Measurements from ENCODE around the gene YAF2. TPM values are rescaled to one million over a fixed set of nuclear protein-coding genes. Genes with fewer than 3 reads are reported as not detected.
"Not testable (repeated sequence)": the region's sequence is repeated elsewhere in the genome, so short reads cannot be mapped to it uniquely, and the experiment has no call there.

Gene YAF2
- total and polyA plus RNA-seq, 2 donors (not counting 3 experiments of a cell fraction or from before 2014, with no cell fraction given) = 6.9 to 29.2 TPM

DNA sequence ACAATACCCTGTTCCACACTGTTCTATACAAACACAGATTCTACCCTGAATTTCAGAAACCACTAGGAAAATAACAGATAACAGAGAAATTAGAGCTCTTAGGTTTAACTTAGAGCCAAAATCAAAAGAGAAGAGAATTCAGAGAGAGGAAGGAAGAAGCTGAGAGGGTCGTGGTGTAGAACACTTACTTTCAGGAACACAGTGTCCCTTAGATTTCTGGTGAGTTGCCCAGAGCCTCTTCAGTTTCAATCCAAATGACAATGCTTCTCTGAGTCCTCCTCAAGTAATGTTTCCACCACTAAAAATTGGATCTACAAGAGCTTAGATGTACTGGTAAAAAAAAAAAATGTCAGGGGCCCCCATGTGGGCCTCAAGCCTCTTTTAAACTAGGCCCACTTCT lies 2.6 kb downstream of the YAF2 start:
- no peak for TF ChIP-seq FOS (IDR thresholded peaks at IDR 0.05; ENCODE audit: borderline replicate concordance, insufficient read depth, low read length)
- FAIRE-seq (no peak), DNase-seq (ENCODE audit: low read depth, low spot score) (no peak)
- CTCF ChIA-PET = interaction anchor here (0.8 to 2.1 kb wide), 2 partner anchors 14 to 91 kb away, joined by 3 to 4 read pairs; partner anchors contain the start of gene GXYLT1
- H3K4me3 ChIP-seq (replicated peaks in 1 of 3; ENCODE audit: insufficient read depth in 1 of 3, low read depth in 1 of 3, low read length in 3 of 3) = no peak overlapping the region
- H3K9ac ChIP-seq (replicated peaks; ENCODE audit: extremely low read depth, insufficient read depth, low read length) = no peak overlapping the region
- POLR2A ChIA-PET = no interaction called here
- peaks cover 13% of the 10 kb centered on the region for H3K4me1 ChIP-seq (ENCODE audit: control insufficient read depth, extremely low read depth, insufficient read depth, low read length)
- H3K79me2 ChIP-seq (ENCODE audit: control insufficient read depth, insufficient read depth, low read length) = peaks cover 38% of the 10 kb centered on the region
- no peaks in the 10 kb centered on the region for H3K36me3 ChIP-seq (ENCODE audit: control insufficient read depth in 2 of 2, extremely low read depth in 1 of 2, insufficient read depth in 2 of 2, low read length in 2 of 2)
- no peak overlapping the region for H3K27ac ChIP-seq (ENCODE audit: insufficient read depth, low read depth, low read length)
- no peaks in the 10 kb centered on the region for H3K27me3 ChIP-seq (ENCODE audit: control insufficient read depth in 2 of 2, insufficient read depth in 2 of 2, low read length in 2 of 2)
- H2AFZ ChIP-seq (ENCODE audit: low read depth, low read length) = no peak overlapping the region
- H3K4me2 ChIP-seq (ENCODE audit: insufficient read depth, low read length) = no peak overlapping the region
- BruUV-seq (replicated peaks) = no TSS peak
- intact Hi-C loops (cut with micrococcal nuclease) = loop anchor here (5.0 to 10.0 kb wide), 2 partner anchors 339 to 1102 kb away; no protein-coding TSS in a partner anchor
- peaks cover 3% of the 10 kb centered on the region for H4K20me1 ChIP-seq (replicated peaks; ENCODE audit: control insufficient read depth, extremely low read depth, insufficient read depth, low read length)
- dilution Hi-C loops (cut with MboI; ENCODE audit: extremely low pct_ligation_motif_present, low sequenced_read_pairs) = no loop called here
- no peaks in the 10 kb centered on the region for H3K9me1 ChIP-seq (replicated peaks; ENCODE audit: control insufficient read depth, extremely low read depth, insufficient read depth, low read length)
- no peaks in the 10 kb centered on the region for H3K9me3 ChIP-seq (replicated peaks; ENCODE audit: control insufficient read depth, insufficient read depth, low read length)

GRCh38 chr12:42234970-42235369 lies 3.1 kb downstream of the YAF2 start:
- CTCF ChIA-PET = interaction anchor here (0.8 kb wide), 1 partner anchor 90 kb away, joined by 3 read pairs; the partner anchor contains the start of gene GXYLT1
- no peak for DNase-seq (ENCODE audit: low read depth, low spot score)
- H3K27me3 ChIP-seq (ENCODE audit: control insufficient read depth in 2 of 2, insufficient read depth in 2 of 2, low read length in 2 of 2) = no peaks in the 10 kb centered on the region
- POLR2A ChIA-PET = no interaction called here
- peaks cover 3% of the 10 kb centered on the region for H4K20me1 ChIP-seq (replicated peaks; ENCODE audit: control insufficient read depth, extremely low read depth, insufficient read depth, low read length)
- no peak for FAIRE-seq
- H2AFZ ChIP-seq (ENCODE audit: low read depth, low read length) = no peak overlapping the region
- H3K4me3 ChIP-seq (replicated peaks in 1 of 3; ENCODE audit: insufficient read depth in 1 of 3, low read depth in 1 of 3, low read length in 3 of 3) = no peak overlapping the region
- H3K36me3 ChIP-seq (ENCODE audit: control insufficient read depth in 2 of 2, extremely low read depth in 1 of 2, insufficient read depth in 2 of 2, low read length in 2 of 2) = no peaks in the 10 kb centered on the region
- H3K9me1 ChIP-seq (replicated peaks; ENCODE audit: control insufficient read depth, extremely low read depth, insufficient read depth, low read length) = no peaks in the 10 kb centered on the region
- dilution Hi-C loops (cut with MboI; ENCODE audit: extremely low pct_ligation_motif_present, low sequenced_read_pairs) = no loop called here
- no peak overlapping the region for H3K9ac ChIP-seq (replicated peaks; ENCODE audit: extremely low read depth, insufficient read depth, low read length)
- no peak for TF ChIP-seq GATA2 (IDR thresholded peaks at IDR 0.05; ENCODE audit: insufficient read depth, insufficient read length, low read depth, low read length)
- no peak for TF ChIP-seq MYC (IDR thresholded peaks at IDR 0.05; ENCODE audit: low read depth, low read length)
- TF ChIP-seq, protein P1, sequence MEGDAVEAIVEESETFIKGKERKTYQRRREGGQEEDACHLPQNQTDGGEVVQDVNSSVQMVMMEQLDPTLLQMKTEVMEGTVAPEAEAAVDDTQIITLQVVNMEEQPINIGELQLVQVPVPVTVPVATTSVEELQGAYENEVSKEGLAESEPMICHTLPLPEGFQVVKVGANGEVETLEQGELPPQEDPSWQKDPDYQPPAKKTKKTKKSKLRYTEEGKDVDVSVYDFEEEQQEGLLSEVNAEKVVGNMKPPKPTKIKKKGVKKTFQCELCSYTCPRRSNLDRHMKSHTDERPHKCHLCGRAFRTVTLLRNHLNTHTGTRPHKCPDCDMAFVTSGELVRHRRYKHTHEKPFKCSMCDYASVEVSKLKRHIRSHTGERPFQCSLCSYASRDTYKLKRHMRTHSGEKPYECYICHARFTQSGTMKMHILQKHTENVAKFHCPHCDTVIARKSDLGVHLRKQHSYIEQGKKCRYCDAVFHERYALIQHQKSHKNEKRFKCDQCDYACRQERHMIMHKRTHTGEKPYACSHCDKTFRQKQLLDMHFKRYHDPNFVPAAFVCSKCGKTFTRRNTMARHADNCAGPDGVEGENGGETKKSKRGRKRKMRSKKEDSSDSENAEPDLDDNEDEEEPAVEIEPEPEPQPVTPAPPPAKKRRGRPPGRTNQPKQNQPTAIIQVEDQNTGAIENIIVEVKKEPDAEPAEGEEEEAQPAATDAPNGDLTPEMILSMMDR (IDR thresholded peaks at IDR 0.05; ENCODE audit: extremely low read depth in 1 of 2, insufficient read depth in 1 of 2, low read depth in 1 of 2, low read length in 2 of 2) = no peak
- H3K79me2 ChIP-seq (ENCODE audit: control insufficient read depth, insufficient read depth, low read length) = peaks cover 39% of the 10 kb centered on the region
- H3K4me1 ChIP-seq (ENCODE audit: control insufficient read depth, extremely low read depth, insufficient read depth, low read length) = peaks cover 13% of the 10 kb centered on the region
- no peak overlapping the region for H3K4me2 ChIP-seq (ENCODE audit: insufficient read depth, low read length)
- no peaks in the 10 kb centered on the region for H3K9me3 ChIP-seq (replicated peaks; ENCODE audit: control insufficient read depth, insufficient read depth, low read length)
- intact Hi-C loops (cut with micrococcal nuclease) = loop anchor here (5.0 to 10.0 kb wide), 2 partner anchors 340 to 1102 kb away; no protein-coding TSS in a partner anchor
- H3K27ac ChIP-seq (ENCODE audit: insufficient read depth, low read depth, low read length) = no peak overlapping the region
- no TSS peak for BruUV-seq (replicated peaks)

DNA sequence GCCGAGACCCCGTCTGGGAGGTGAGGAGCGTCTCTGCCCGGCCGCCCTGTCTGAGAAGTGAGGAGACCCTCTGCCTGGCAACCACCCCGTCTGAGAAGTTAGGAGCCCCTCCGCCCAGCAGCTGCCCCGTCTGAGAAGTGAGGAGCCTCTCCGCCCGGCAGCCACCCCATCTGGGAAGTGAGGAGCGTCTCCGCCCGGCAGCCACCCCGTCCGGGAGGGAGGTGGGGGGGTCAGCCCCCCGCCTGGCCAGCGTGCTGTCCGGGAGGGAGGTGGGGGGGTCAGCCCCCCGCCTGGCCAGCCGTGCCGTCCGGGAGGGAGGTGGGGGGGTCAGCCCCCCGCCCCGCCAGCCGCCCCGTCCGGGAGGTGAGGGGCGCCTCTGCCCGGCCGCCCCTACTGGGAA lies 10.5 kb downstream of the YAF2 start:
- DNase-seq (ENCODE audit: low read depth, low spot score); H3K36me3 ChIP-seq (ENCODE audit: control insufficient read depth in 2 of 2, extremely low read depth in 1 of 2, insufficient read depth in 2 of 2, low read length in 2 of 2); dilution Hi-C loops (cut with MboI; ENCODE audit: extremely low pct_ligation_motif_present, low sequenced_read_pairs); intact Hi-C loops (cut with micrococcal nuclease); FAIRE-seq; H3K9ac ChIP-seq (replicated peaks; ENCODE audit: extremely low read depth, insufficient read depth, low read length); H3K4me1 ChIP-seq (ENCODE audit: control insufficient read depth, extremely low read depth, insufficient read depth, low read length); H3K4me2 ChIP-seq (ENCODE audit: insufficient read depth, low read length); H3K9me3 ChIP-seq (replicated peaks; ENCODE audit: control insufficient read depth, insufficient read depth, low read length); H3K27me3 ChIP-seq (ENCODE audit: control insufficient read depth in 2 of 2, insufficient read depth in 2 of 2, low read length in 2 of 2); H3K9me1 ChIP-seq (replicated peaks; ENCODE audit: control insufficient read depth, extremely low read depth, insufficient read depth, low read length); BruUV-seq (replicated peaks); H3K4me3 ChIP-seq (replicated peaks in 1 of 3; ENCODE audit: insufficient read depth in 1 of 3, low read depth in 1 of 3, low read length in 3 of 3); CTCF ChIA-PET; H4K20me1 ChIP-seq (replicated peaks; ENCODE audit: control insufficient read depth, extremely low read depth, insufficient read depth, low read length); POLR2A ChIA-PET; H3K27ac ChIP-seq (ENCODE audit: insufficient read depth, low read depth, low read length); H2AFZ ChIP-seq (ENCODE audit: low read depth, low read length): not testable (repeated sequence)
- H3K79me2 ChIP-seq (ENCODE audit: control insufficient read depth, insufficient read depth, low read length) = peaks cover 20% of the 10 kb centered on the region
